Epithelial cell of prostate (primary cell): ENCODE data around the gene CPA2.
"Not testable (repeated sequence)": the region's sequence is repeated elsewhere in the genome, so short reads cannot be mapped to it uniquely, and the experiment has no call there.

Experiments
- DNase-seq: peaks from one replicate; pipeline ENCODE4 v3.0.0-alpha.2; 2011; ENCODE audit warnings: low read depth, low spot score
- H3K27ac ChIP-seq: fragments of 450-650 bp; 2 replicates; pipeline ENCODE4 v1.5.1; 2017; ENCODE audit warnings: mild to moderate bottlenecking

Gene CPA2

GRCh38 chr7:130266258-130266960 lies at the start of gene CPA2:
TSS of gene CPA2 (plus strand) at chr7:130266863. CDS start at chr7:130266882, 19 bp downstream.
- H3K27ac ChIP-seq: no peak within 1 kb of the TSS
- no peak for DNase-seq

- no peak for DNase-seq
- no peak overlapping the region for H3K27ac ChIP-seq
Observed at GRCh38 chr7:130218806-130219620, 47.6 kb upstream of the CPA2 start.

GRCh38 chr7:130219871-130220270 lies 46.8 kb upstream of the CPA2 start:
- H3K27ac ChIP-seq: no peak overlapping the region
- no peak for DNase-seq

GRCh38 chr7:130221746-130222145 lies 44.9 kb upstream of the CPA2 start:
- no peak overlapping the region for H3K27ac ChIP-seq
- no peak for DNase-seq

- DNase-seq: no peak
- H3K27ac ChIP-seq: no peak overlapping the region
Observed at GRCh38 chr7:130223646-130224045, 43.0 kb upstream of the CPA2 start.

GRCh38 chr7:130224210-130224609 lies 42.5 kb upstream of the CPA2 start:
- no peak for DNase-seq
- H3K27ac ChIP-seq: no peak overlapping the region

- not testable (repeated sequence) for H3K27ac ChIP-seq, DNase-seq
Observed at GRCh38 chr7:130224923-130225322, 41.7 kb upstream of the CPA2 start.

- no peak overlapping the region for H3K27ac ChIP-seq
- no peak for DNase-seq
Observed at GRCh38 chr7:130226333-130226732, 40.3 kb upstream of the CPA2 start.

- H3K27ac ChIP-seq: no peak overlapping the region
- no peak for DNase-seq
Observed at GRCh38 chr7:130227883-130228575, 38.6 kb upstream of the CPA2 start.

- H3K27ac ChIP-seq: no peak overlapping the region
- DNase-seq: no peak
Observed at GRCh38 chr7:130228840-130229502, 37.7 kb upstream of the CPA2 start.

- DNase-seq, H3K27ac ChIP-seq: not testable (repeated sequence)
Observed at GRCh38 chr7:130229981-130230380, 36.7 kb upstream of the CPA2 start.

GRCh38 chr7:130231792-130232191 lies 34.9 kb upstream of the CPA2 start:
- no peak overlapping the region for H3K27ac ChIP-seq
- no peak for DNase-seq

- no peak overlapping the region for H3K27ac ChIP-seq
- no peak for DNase-seq
Observed at GRCh38 chr7:130232209-130232608, 34.5 kb upstream of the CPA2 start.

GRCh38 chr7:130234078-130234477 lies 32.6 kb upstream of the CPA2 start:
- H3K27ac ChIP-seq: no peak overlapping the region
- DNase-seq: no peak

GRCh38 chr7:130236361-130236760 lies 30.3 kb upstream of the CPA2 start:
- H3K27ac ChIP-seq, DNase-seq: not testable (repeated sequence)

GRCh38 chr7:130240240-130240639 lies 26.4 kb upstream of the CPA2 start:
- no peak overlapping the region for H3K27ac ChIP-seq
- no peak for DNase-seq

GRCh38 chr7:130242198-130243014 lies 24.3 kb upstream of the CPA2 start:
- peak; percentile 86 for DNase-seq
- peak overlapping the region; percentile 53 for H3K27ac ChIP-seq

GRCh38 chr7:130243486-130243885 lies 23.2 kb upstream of the CPA2 start:
- not testable (repeated sequence) for DNase-seq, H3K27ac ChIP-seq

- DNase-seq, H3K27ac ChIP-seq: not testable (repeated sequence)
Observed at GRCh38 chr7:130246491-130246890, 20.2 kb upstream of the CPA2 start.

- not testable (repeated sequence) for H3K27ac ChIP-seq
Observed at GRCh38 chr7:130248842-130249241, 17.8 kb upstream of the CPA2 start.

More at GRCh38 chr7:130248842-130249241, 17.8 kb upstream of the CPA2 start:
- not testable (repeated sequence) for DNase-seq
